Endothelial cell of umbilical vein (primary cell): ENCODE data around the gene HOXA1. TPM values are rescaled to one million over a fixed set of nuclear protein-coding genes. Genes with fewer than 3 reads are reported as not detected.

ENCODE experiments used
- BruUV-seq: library from RNA; stranded (reverse); fragments of 400-500 nt; replicated peaks from 2 replicates; lab custom pipeline; 2021; lab: Mats Ljungman, UMichigan
- CTCF ChIA-PET: fragments of 300-600, 350-600 bp; sonication (Branson Sonifier 250); formaldehyde crosslinking; loops from one replicate; lab custom pipeline; 2021; ENCODE audit warnings: antibody characterized with exemption, inconsistent platforms; lab: Charles Lee
- POLR2A ChIA-PET: fragments of 300-600, 350-600 bp; sonication (Branson Sonifier 250); formaldehyde crosslinking; loops from one replicate; lab custom pipeline; 2021; ENCODE audit warnings: antibody characterized with exemption, inconsistent platforms; lab: Charles Lee
- DNase-seq: peaks from one replicate; pipeline ENCODE4 v3.0.0-alpha.2; 2011; ENCODE audit warnings: low read depth, low spot score
- FAIRE-seq: peaks from 2 replicates; lab custom pipeline; 2011; peaks lifted over from hg19 to GRCh38; lab: Jason Lieb, UNC
- H2AFZ ChIP-seq: 2 replicates; pipeline ENCODE4 v1.6.0; 2012; ENCODE audit warnings: low read depth, low read length, control low read depth, inconsistent platforms
- H3K27ac ChIP-seq: 2 replicates; pipeline ENCODE4 v1.5.1; 2011; ENCODE audit warnings: low read depth, mild to moderate bottlenecking, control low read depth, low read length, moderate library complexity; ENCODE audit not compliant: insufficient read depth
- H3K27me3 ChIP-seq, 2 experiments: 2 replicates each; pipeline versions ENCODE4 v1.6.0 to v1.6.1; 2011; ENCODE audit warnings: low read length in 2 of 2, mixed read lengths in 1 of 2; ENCODE audit not compliant: control insufficient read depth in 2 of 2, insufficient read depth in 2 of 2
- H3K36me3 ChIP-seq, 2 experiments: 2 replicates in 1 of 2; 3 replicates in 1 of 2; pipeline ENCODE4 v1.5.1; 2011; ENCODE audit warnings: low read length in 2 of 2, mild to moderate bottlenecking in 1 of 2, moderate library complexity in 1 of 2; ENCODE audit not compliant: control insufficient read depth in 2 of 2, insufficient read depth in 2 of 2; ENCODE audit errors: extremely low read depth in 1 of 2
- H3K4me1 ChIP-seq: 3 replicates; pipeline ENCODE4 v1.5.1; 2011; ENCODE audit warnings: mild to moderate bottlenecking, low read length; ENCODE audit not compliant: control insufficient read depth, insufficient read depth; ENCODE audit errors: extremely low read depth
- H3K4me2 ChIP-seq: 2 replicates; pipeline ENCODE4 v1.6.1; 2011; ENCODE audit warnings: low read length, control low read depth, mixed read lengths; ENCODE audit not compliant: insufficient read depth
- H3K4me3 ChIP-seq, 3 experiments: fragments of 200-600 bp in 1 of 3; sonication (generic), shearing (Covaris generic) in 1 of 3; replicated peaks in 1 of 3; 2 replicates each; pipeline ENCODE4 v1.5.1; 2011 to 2016; ENCODE audit warnings: control low read depth in 3 of 3, low read length in 3 of 3, mild to moderate bottlenecking in 2 of 3, inconsistent platforms in 1 of 3, low read depth in 1 of 3, moderate library complexity in 1 of 3; ENCODE audit not compliant: insufficient read depth in 1 of 3
- H3K79me2 ChIP-seq: 2 replicates; pipeline ENCODE4 v1.6.0; 2012; ENCODE audit warnings: low read length, inconsistent platforms; ENCODE audit not compliant: control insufficient read depth, insufficient read depth
- H3K9ac ChIP-seq: replicated peaks from 2 replicates; pipeline ENCODE3; 2011; ENCODE audit warnings: low read length, control low read depth; ENCODE audit not compliant: insufficient read depth; ENCODE audit errors: extremely low read depth
- H3K9me1 ChIP-seq: replicated peaks from 3 replicates; pipeline ENCODE4 v1.6.0; 2011; ENCODE audit warnings: mild to moderate bottlenecking, low read length; ENCODE audit not compliant: control insufficient read depth, insufficient read depth; ENCODE audit errors: extremely low read depth
- H3K9me3 ChIP-seq: replicated peaks from 2 replicates; pipeline ENCODE4 v1.5.1; 2012; ENCODE audit warnings: low read length, inconsistent platforms; ENCODE audit not compliant: control insufficient read depth, insufficient read depth
- H4K20me1 ChIP-seq: replicated peaks from 2 replicates; pipeline ENCODE3; 2011; ENCODE audit warnings: mild to moderate bottlenecking, low read length; ENCODE audit not compliant: control insufficient read depth, insufficient read depth; ENCODE audit errors: extremely low read depth
- FOS ChIP-seq: IDR thresholded peaks from 2 replicates; pipeline ENCODE4 v1.6.1; 2011; ENCODE audit warnings: mild to moderate bottlenecking, low read length, moderate library complexity, borderline replicate concordance; ENCODE audit not compliant: insufficient read depth
- POLR2A ChIP-seq: IDR thresholded peaks from 2 replicates; pipeline ENCODE4 v1.6.1; 2012; ENCODE audit warnings: low read depth, mild to moderate bottlenecking, control low read depth, low read length
- dilution Hi-C: fragments of 300-500 bp; cut with MboI; formaldehyde crosslinking; loops from one replicate; pipeline ENCODE4 v1.15.0; 2019; ENCODE audit warnings: low sequenced_read_pairs; ENCODE audit not compliant: extremely low pct_ligation_motif_present
- intact Hi-C: fragments of 100-400 bp; cut with micrococcal nuclease; formaldehyde crosslinking; loops from one replicate; pipeline ENCODE4 v1.10.0; 2022
- polyA plus RNA-seq, 4 experiments: library from polyadenylated mRNA; depleted of rRNA in 3 of 4; stranded (reverse) in 3 of 4; unstranded in 1 of 4; fragments of >200 nt; gene quantifications; 2 replicates each; pipeline versions ENCODE4 v1.2.1 to v1.2.3, GENCODE V29; 2011 to 2012; ENCODE audit warnings: missing spikeins in 1 of 4
- total RNA-seq: library from RNA; stranded (reverse); gene quantifications from 2 replicates; pipeline ENCODE4 v1.2.3, GENCODE V29; 2021

HOXA1 gene
- total and polyA plus RNA-seq, 2 donors (not counting 3 experiments of a cell fraction or from before 2014, with no cell fraction given): 1.2 to 2.4 TPM

DNA sequence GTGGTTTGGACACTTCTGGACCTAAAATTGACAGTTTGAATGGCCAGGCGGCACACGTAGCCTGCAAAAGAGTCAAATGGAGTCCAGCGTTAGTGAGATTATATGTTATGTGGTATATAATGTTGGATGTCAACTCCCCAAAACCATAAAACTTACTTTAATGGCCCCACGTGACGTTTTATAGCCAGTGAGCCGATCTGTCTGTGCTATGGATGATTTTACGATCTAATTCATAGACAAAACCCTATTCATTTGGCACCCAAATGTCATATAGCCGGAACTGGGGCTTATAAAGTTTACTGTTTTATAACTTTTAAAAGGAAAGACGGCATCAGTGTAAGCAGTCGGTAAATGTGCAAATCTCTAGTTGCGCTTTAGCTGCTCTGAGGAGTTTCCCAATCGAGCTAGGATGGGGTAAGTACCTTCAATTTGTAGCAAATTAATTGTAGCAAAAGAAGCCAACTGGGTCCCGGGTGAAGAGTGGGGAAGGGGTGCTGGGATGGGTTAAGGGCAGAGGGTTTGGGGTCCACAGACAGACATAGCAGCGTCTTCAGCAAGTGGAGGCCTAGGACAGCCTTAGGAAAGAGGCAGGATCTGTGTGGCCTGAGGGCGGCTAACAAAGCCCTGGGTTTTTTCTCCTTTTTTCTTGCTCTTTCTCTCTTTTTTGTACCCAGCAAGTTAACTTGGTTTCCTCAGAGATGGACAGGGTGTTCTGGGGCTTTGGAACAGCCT is 44.5 kb upstream of the HOXA1 start:
- TF ChIP-seq POLR2A (peak; percentile 3), FOS (no peak)
- dilution Hi-C loops: no loop called here
- Histone ChIP-seq H3K36me3 (peaks cover 0 to 13% of the 10 kb centered on the region in 2 experiments), H4K20me1 (no peaks in the 10 kb centered on the region), H3K4me1 (peaks cover 77% of the 10 kb centered on the region), H3K4me2 (peak overlapping the region; percentile 92), H3K9me1 (no peaks in the 10 kb centered on the region), H3K9ac (peak overlapping the region; percentile 84), H2AFZ (no peak overlapping the region), H3K9me3 (no peaks in the 10 kb centered on the region), H3K4me3 (peak overlapping the region in 2 of 3 experiments; percentile 12 to 13), H3K79me2 (peaks cover 91% of the 10 kb centered on the region), H3K27ac (peak overlapping the region; percentile 82), H3K27me3 (no peaks in the 10 kb centered on the region)
- DNase-seq (no peak), FAIRE-seq (peak; percentile 60)
- intact Hi-C loops: loop anchor here (5.0 kb wide), 2 partner anchors 638 to 688 kb away; no protein-coding TSS in a partner anchor
- BruUV-seq: no TSS peak
- POLR2A ChIA-PET: interaction anchor here (0.6 to 2.2 kb wide), 3 partner anchors 10 to 277 kb away, joined by 3 to 7 read pairs (median 4); partner anchors contain the start of gene HOXA3
- CTCF ChIA-PET: interaction anchor here (0.5 to 7.0 kb wide), 15 partner anchors 8 to 768 kb away, joined by 3 to 68 read pairs (median 4); partner anchors contain the start of gene HOXA7

DNA sequence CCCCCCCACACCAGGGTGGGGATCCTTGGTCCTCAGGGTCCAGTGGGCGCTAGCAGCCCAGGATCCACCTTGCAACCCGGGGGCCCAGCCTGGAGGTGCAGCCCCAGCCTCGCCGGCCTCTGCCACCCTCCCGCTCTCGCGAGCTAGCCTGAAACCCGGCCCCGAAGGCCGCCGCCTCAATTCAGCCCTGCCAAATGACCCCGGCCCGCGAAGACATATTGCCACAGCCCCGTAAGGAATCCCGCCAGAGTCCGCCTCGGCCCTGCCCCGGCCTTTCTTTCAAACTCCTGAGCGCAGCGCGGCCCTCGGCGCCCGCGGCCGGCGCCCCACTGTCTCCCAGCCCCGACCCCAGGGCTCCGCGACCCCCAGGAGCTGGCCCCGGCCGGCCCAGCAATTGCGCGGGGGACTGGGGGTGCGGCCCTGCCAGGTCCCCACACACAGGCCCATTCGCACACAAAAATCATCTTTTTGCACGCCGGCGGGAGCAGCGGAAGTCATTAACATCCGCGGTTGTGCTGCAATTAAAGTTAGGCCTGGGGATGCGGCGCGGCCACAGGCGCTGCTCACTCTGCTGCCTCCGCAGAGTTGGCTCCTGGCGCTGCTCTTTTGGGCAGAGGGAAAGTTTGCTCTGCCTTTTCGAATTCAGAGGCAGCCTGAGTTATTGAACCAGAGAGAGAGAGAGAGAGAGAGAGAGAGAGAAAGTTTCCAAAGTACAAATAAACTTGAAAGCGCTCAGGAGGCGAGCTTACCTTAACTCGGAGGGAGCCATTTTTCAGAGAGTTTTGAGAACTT is 43.7 kb upstream of the HOXA1 start:
- no peak for TF ChIP-seq POLR2A
- DNase-seq (no peak), FAIRE-seq (no peak)
- H4K20me1 ChIP-seq: no peaks in the 10 kb centered on the region
- no peak overlapping the region for H2AFZ ChIP-seq
- peaks cover 79% of the 10 kb centered on the region for H3K4me1 ChIP-seq
- intact Hi-C loops: loop anchor here (5.0 kb wide), 2 partner anchors 637 to 687 kb away; no protein-coding TSS in a partner anchor
- no peaks in the 10 kb centered on the region for H3K9me1 ChIP-seq
- H3K79me2 ChIP-seq: peaks cover 89% of the 10 kb centered on the region
- peaks cover 0 to 7% of the 10 kb centered on the region in 2 experiments for H3K36me3 ChIP-seq
- H3K9ac ChIP-seq: peak overlapping the region; percentile 84
- H3K9me3 ChIP-seq: no peaks in the 10 kb centered on the region
- ChIA-PET POLR2A (interaction anchor here (0.6 to 2.2 kb wide), 2 partner anchors 13 to 276 kb away, joined by 4 to 7 read pairs; partner anchors contain the start of gene HOXA3), CTCF (interaction anchor here (0.5 to 3.4 kb wide), 10 partner anchors 9 to 767 kb away, joined by 3 to 15 read pairs (median 4); partner anchors contain the start of gene HOXA7)
- peak overlapping the region; percentile 6 to 24 (median 12) for H3K4me3 ChIP-seq
- dilution Hi-C loops: no loop called here
- H3K27ac ChIP-seq: peak overlapping the region; percentile 82
- H3K4me2 ChIP-seq: peak overlapping the region; percentile 92
- no TSS peak for BruUV-seq
- H3K27me3 ChIP-seq: no peaks in the 10 kb centered on the region
